AG04449 (cell line): Measurements from ENCODE around the gene EGFLAM.

Experiments used
- CTCF ChIA-PET: fragments of 350-600 bp; formaldehyde crosslinking; extraction: SDS; loops from one replicate; lab custom pipeline; 2021; ENCODE audit warnings: antibody characterized with exemption; lab: Yijun Ruan, JAX
- POLR2A ChIA-PET: fragments of 400-600, 350-600 bp; formaldehyde crosslinking; extraction: SDS; loops from one replicate; lab custom pipeline; 2020; ENCODE audit warnings: antibody characterized with exemption, inconsistent platforms; lab: Yijun Ruan, JAX
- DNase-seq: peaks from one replicate; pipeline ENCODE4 v3.0.0-alpha.2; 2010; ENCODE audit warnings: low read depth, low spot score
- H3K4me3 ChIP-seq: 2 replicates; pipeline ENCODE4 v1.5.1; 2011; ENCODE audit warnings: low read depth, mild to moderate bottlenecking, control low read depth, low read length
- TF ChIP-seq, protein P1 (sequence below): IDR thresholded peaks from one replicate; pipeline ENCODE4 v1.5.1; 2011; ENCODE audit warnings: mild to moderate bottlenecking, moderate library complexity, low read length, control low read depth, inconsistent platforms; ENCODE audit not compliant: insufficient read depth; ENCODE audit errors: missing control alignments

The EGFLAM gene

GRCh38 chr5:38384396-38384795, 126.0 kb downstream of the EGFLAM start:
- TF ChIP-seq, protein P1, sequence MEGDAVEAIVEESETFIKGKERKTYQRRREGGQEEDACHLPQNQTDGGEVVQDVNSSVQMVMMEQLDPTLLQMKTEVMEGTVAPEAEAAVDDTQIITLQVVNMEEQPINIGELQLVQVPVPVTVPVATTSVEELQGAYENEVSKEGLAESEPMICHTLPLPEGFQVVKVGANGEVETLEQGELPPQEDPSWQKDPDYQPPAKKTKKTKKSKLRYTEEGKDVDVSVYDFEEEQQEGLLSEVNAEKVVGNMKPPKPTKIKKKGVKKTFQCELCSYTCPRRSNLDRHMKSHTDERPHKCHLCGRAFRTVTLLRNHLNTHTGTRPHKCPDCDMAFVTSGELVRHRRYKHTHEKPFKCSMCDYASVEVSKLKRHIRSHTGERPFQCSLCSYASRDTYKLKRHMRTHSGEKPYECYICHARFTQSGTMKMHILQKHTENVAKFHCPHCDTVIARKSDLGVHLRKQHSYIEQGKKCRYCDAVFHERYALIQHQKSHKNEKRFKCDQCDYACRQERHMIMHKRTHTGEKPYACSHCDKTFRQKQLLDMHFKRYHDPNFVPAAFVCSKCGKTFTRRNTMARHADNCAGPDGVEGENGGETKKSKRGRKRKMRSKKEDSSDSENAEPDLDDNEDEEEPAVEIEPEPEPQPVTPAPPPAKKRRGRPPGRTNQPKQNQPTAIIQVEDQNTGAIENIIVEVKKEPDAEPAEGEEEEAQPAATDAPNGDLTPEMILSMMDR: no peak
- ChIA-PET CTCF (interaction anchor here (0.7 to 4.9 kb wide), 15 partner anchors 9 to 426 kb away, joined by 3 to 151 read pairs (median 18); no protein-coding TSS in a partner anchor), POLR2A (no interaction called here)
- DNase-seq: no peak
- no peak overlapping the region for H3K4me3 ChIP-seq

GRCh38 chr5:38387161-38387560, 128.8 kb downstream of the EGFLAM start:
- TF ChIP-seq, protein P1: no peak
- POLR2A ChIA-PET: no interaction called here
- DNase-seq: no peak
- CTCF ChIA-PET: interaction anchor here (1.3 to 2.0 kb wide), 3 partner anchors 10 to 423 kb away, joined by 3 to 6 read pairs (median 5); no protein-coding TSS in a partner anchor
- H3K4me3 ChIP-seq: no peak overlapping the region

DNA sequence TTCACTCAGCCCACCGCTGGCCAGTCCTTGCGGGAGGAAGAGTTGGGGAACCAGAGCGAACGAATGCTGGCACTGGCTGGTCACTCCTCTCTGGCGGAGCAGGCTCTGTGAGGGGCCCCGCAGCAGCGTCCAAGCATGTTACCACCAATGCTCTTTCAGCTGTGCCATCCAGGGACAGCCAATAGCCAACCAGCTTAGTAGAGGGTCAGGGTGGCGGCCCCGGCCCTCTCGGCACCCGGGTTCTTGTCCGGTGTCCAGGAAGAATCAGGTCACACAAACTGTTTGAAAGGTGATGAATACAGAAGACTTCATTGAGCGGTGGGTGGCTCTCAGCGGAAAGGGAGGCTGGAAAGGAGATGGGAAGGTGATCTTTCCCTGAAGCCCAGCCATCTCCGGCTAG, 135.3 kb downstream of the EGFLAM start:
- POLR2A ChIA-PET: no interaction called here
- CTCF ChIA-PET: interaction anchor here (0.6 to 2.2 kb wide), 4 partner anchors 9 to 22 kb away, joined by 3 to 12 read pairs (median 4); no protein-coding TSS in a partner anchor
- TF ChIP-seq, protein P1: no peak
- no peak overlapping the region for H3K4me3 ChIP-seq
- DNase-seq: no peak

- CTCF ChIA-PET: interaction anchor here (1.7 to 2.9 kb wide), 2 partner anchors 13 to 24 kb away, joined by 6 to 15 read pairs; no protein-coding TSS in a partner anchor
- H3K4me3 ChIP-seq: no peak overlapping the region
- POLR2A ChIA-PET: no interaction called here
- TF ChIP-seq, protein P1: no peak
- DNase-seq: no peak
Observed at GRCh38 chr5:38396766-38397165, 138.4 kb downstream of the EGFLAM start.

DNA sequence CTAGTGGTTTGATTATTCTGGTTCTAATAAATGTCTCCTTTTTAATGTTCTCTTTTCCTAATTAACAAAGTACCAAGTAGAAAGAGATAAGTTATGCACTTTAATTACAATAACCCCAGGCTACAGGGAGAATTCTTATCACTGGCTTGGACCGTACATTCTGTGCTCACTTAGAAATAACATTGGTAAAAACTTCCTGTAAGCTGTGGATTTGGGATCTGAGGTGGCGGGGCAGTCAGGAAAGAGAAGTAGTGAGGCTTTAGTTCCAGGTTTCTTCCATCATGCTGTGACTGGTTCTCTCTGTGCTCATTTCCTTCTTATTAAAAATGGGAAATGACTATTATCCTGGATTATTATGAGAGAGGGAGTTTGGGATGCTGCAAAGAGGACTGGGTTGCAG, 142.0 kb downstream of the EGFLAM start:
- TF ChIP-seq, protein P1: no peak
- ChIA-PET POLR2A (no interaction called here), CTCF (interaction anchor here (0.8 to 3.8 kb wide), 4 partner anchors 11 to 409 kb away, joined by 3 to 22 read pairs (median 8); no protein-coding TSS in a partner anchor)
- DNase-seq: no peak
- H3K4me3 ChIP-seq: no peak overlapping the region

DNA sequence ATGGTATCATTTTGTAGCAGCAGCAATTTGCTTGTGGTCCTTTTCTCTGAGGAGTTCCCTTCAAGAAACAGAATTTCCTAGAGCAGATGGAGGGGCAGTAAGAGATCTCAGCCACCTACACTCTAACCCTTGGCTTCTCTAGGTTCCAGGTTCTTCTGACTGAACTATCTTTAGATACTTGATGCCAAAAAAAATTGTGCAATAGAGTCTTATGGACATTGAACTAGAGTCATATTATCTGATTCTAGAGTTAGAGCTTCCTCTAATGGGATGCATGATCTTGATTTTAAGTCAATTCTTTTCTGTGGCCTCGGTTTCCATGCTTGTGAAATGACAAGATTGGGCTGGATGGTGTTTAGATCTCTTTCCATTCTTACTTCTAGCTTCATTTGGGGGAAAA, 142.8 kb downstream of the EGFLAM start:
- H3K4me3 ChIP-seq: no peak overlapping the region
- CTCF ChIA-PET: interaction anchor here (1.3 to 3.8 kb wide), 4 partner anchors 11 to 408 kb away, joined by 4 to 22 read pairs (median 8); no protein-coding TSS in a partner anchor
- DNase-seq: no peak
- POLR2A ChIA-PET: no interaction called here
- TF ChIP-seq, protein P1: no peak
